GM23248 (cell line): Measurements from ENCODE around the gene ZNF677.

Experiments
- EZH2 ChIP-seq: fragments of 200-600 bp; sonication (generic); IDR thresholded peaks from 2 replicates; pipeline ENCODE4 v1.6.1; 2018; ENCODE audit warnings: antibody characterized with exemption, mild to moderate bottlenecking; ENCODE audit not compliant: insufficient read depth, poor library complexity, severe bottlenecking
- EZH2phosphoT487 ChIP-seq: fragments of 200-600 bp; sonication (generic); IDR thresholded peaks from 2 replicates; pipeline ENCODE4 v1.6.1; 2018; ENCODE audit warnings: antibody characterized with exemption, moderate library complexity, mild to moderate bottlenecking, low read depth; ENCODE audit not compliant: insufficient read depth

GRCh38 chr19:53275480-53275879, 20.8 kb upstream of the ZNF677 start:
- TF ChIP-seq EZH2: no peak
- TF ChIP-seq EZH2phosphoT487: no peak
